SIG-M5 treated with dmso at 0.1 percent for 504 hours (cell line): ENCODE data around the gene DGKZ.

Source experiments
- DNase-seq: peaks from one replicate; lab custom pipeline; 2025; ENCODE audit not compliant: unreplicated experiment; lab: John Stamatoyannopoulos, UW

The DGKZ gene

GRCh38 chr11:46326813-46327416 is 20.3 kb upstream of the DGKZ start:
- no peak for DNase-seq

- no peak for DNase-seq
Observed at GRCh38 chr11:46327829-46328228, 19.4 kb upstream of the DGKZ start.

DNA sequence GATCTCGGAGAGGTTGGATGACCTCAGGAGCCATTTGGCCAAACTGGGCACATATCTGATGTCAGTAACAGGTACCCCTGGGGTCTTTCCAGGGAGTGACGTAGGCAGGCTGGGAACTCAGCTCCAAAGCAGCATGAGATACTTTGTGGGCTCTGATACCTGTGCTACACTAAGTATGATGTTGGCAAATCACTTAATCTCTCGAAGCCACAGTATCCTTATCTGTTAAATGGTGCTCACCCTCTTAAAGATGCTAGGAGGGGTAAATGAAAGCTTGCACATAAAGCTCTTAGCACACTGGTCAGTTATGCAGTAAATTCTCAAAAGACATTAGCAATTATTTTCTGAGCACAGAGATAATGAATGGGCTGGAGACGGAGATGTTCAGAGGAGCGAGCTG is 17.1 kb upstream of the DGKZ start:
- no peak for DNase-seq

DNA sequence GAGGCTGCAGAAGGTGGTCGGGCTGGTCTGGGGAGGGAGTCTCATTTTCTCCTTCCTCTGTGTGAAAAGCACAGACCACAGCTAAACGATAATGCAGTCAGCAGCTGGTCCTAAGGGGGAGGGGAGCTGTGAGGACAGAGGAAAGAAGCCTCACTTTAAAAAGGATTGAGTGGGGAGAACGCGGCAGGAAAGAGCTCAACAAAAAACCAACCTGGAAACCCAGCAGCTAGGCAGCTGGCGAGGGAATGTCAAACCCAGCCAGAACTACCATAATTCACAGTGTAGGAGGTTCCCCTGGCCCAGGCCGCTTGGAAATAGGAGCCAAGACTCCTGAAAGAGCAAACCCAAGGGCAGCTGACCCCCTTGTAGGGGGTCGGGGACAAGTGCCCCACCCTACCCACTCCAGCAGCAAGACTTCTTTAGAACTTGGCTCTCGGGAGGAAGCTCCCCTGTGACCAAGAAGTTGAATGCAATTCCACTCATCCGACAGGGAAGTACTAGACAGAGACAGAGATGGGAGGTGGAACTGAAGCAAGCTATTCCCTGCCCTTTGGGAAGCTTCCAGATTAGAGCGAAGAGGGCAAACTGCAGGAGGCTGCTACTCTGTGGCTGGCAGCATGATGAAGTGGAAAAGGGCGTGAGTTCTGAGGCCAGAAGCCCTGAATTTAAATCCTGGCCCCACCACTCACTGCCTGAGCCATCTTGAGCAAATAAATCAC is 16.5 kb upstream of the DGKZ start:
- no peak for DNase-seq

GRCh38 chr11:46331282-46331984 is 15.8 kb upstream of the DGKZ start:
- DNase-seq: no peak

GRCh38 chr11:46332093-46332567 is 15.1 kb upstream of the DGKZ start:
- DNase-seq: no peak

- DNase-seq: no peak
Observed at GRCh38 chr11:46332568-46333393, 14.5 kb upstream of the DGKZ start.

GRCh38 chr11:46333394-46333947 is 13.8 kb upstream of the DGKZ start:
- DNase-seq: no peak

DNA sequence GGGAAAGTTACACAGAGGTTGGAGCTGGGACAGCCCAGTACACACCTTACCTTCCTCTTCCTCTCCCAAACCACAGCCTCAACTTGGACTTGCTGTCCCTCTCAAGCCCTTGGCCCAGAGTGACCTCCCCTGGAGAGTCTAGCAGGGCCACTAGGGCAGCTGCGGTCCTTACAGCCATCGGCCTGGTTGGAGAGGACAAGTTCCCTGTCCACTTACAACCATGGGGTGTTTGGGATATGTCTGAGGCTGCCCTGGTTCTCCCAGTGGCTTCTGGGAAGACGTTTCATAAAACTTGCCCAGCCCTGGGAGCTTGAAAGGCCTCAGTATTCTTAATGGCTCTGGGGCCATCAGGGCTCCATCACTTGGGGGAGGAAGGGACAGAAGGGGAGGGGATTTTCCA is 13.1 kb upstream of the DGKZ start:
- no peak for DNase-seq

DNA sequence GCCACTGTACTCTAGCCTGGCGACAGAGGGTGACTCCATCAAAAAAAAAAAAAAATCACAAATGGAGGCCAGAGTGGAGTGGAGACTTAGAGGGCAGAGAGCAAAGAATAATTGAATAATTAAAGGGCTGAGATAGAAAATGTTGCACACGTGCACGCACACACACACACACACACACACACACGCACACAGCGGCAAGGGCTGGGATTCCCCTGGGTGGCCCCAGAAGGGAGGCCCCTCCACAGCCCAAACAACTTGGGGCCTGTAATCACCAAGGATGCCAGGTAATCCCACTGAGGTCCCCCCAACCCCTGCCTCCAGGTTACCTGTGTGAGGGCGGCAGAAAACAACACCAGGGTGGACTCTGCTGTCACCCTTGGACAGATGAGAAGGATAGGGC is 12.0 kb upstream of the DGKZ start:
- no peak for DNase-seq

DNA sequence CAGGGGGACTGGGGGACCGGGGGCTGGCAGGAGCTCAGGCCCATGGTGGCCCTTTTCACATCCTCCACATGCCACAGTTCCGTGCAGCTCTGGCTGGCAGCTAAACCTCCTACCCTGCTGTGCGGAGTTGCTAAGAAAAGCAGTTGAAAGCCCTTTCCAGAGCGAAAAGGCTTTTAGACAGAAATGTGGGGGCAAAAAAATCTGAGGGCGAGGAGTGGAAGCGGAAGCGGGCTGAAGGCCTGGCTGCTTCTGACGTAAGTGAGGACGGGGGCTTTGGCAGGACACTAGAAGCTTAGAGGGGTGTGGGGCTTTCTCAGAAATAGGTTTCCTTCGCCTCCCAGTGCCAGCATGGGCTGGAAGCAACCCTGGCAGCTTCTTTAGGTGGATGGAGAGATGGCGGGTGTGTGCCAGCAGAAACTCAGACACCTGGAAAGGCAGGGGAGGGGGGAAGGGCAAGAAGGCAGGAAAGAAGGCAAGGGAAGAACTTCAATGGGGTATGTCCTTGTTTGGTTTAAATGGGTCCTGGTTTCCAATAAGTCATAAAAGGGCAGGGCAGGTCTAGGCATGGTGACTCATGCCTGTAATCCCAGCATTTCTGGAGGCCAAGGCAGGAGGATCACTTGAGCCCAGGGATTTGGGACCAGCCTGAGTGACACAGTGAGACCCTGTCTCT is 11.2 kb upstream of the DGKZ start:
- peak; percentile 73 for DNase-seq

- DNase-seq: peak; percentile 97
Observed at GRCh38 chr11:46336563-46337180, 10.6 kb upstream of the DGKZ start.

DNA sequence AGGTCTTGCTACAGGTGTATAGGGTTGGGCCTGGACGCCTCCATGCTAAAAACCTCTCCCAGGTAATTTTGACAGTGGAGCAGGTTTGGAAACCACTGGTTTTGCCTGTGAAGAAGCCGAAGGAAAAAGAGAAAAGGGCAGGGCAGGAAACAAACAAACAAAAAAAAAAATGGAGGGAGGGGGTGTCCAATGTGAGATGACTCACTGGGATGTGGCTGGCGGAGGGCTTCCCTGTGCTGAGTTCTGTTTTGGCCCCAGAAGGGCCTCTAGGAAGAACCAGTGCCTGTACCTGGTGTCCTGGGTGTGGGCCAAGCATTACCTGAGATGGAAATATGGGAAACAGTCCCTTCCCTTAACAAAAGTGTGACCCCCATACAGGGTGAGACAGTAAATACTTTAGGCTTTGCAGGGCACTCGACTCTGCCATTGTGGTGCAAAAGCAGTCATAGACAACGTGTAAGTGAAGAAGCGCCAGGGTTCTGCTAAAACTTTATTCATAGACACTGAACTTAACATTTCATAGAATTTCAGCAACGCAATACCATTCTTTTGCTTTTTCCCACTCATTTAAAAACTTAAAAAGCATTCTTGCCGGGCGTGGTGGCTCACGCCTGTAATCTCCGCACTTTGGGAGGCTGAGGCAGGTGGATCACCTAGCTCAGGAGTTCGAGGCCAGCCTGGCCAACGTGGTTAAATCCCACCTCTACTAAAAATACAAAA is 9.5 kb upstream of the DGKZ start:
- DNase-seq: no peak

DNA sequence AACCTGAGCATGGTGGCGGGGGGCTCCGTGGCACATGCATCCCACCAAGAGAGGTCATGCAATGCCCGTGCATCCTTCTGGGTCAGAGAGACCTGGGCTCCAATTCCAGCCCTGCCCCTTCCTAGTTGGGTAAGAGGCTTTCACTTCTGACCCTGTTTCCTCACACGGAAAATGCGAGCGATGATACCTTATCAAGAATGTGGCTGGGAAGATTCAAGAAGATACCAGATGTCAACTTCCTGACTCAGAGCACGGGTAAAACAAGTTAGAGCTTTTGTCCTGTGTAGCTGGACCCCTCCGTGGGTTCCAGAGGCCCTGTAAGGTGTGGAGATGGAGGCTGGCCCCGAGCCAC is 8.7 kb upstream of the DGKZ start:
- no peak for DNase-seq

DNA sequence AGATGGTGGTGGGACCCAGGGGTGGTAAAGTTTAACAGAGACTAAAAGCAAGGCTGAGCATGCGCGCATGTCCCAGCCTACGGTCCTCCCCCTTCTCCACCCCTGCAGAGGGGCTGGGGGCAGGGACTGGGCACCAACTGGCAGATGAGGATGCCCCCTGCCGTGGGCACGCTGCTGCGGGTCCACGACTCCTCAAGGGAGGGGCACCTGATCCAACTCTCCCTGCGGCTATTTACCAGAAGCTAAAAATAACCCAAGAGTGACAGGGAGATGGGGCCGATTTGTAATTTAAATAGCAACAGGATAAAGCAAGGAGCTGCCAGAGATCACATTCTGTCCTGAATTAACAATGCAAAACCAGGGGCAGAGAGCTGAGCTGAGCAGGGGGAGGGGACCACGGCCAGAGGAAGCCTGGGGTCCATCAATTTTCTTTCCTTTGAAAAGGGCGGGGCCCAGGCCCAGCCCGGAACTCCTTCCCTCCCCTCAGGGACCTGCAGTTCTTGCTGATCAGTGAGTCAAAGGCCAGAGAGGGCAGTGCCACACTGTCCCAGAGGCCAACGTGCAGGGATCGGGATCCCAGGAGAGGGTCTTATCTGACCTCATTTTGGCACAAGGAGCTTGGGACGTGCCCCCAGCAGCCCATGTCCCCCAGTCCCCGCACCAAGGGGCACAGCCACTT is 8.1 kb upstream of the DGKZ start:
- no peak for DNase-seq

DNA sequence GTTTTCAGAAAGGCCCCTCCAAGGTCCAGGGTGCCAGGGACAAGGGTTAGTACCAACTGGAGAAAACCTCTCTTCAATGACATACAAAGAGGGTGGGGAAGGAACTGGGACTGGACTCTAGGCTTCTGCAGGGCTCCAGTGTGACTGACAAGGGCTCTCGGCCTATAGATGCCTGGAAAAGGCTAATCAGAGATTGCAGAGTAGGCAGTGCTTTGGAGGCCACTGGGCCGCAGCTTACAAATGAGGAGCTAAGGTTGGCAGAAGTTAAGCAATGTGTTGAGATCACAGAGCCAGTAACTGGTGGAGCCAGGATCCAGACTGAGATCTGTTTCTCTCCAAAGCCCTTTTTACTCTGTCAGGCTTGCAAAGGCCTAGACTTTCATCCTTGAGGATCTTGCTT is 7.4 kb upstream of the DGKZ start:
- DNase-seq: no peak

DNA sequence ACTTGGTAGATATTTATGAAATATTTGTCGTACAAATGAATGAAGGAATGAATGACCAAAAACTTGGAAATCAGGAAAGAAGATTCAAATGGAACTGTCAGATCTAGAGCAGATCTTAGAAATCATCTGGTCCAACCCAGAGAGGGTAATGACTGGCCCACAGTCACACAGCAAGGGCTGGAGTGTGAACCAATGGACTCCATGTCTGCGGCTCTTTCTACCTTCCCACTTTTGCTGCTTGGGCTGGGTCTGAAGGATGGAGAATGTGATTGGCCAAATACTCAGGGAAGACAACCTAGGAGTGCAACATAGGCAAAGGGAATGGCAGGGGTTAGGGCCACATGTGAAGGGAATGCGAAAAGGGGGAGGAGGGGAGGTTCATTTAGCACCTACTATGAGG is 5.8 kb upstream of the DGKZ start:
- no peak for DNase-seq

GRCh38 chr11:46342239-46342638 is 5.0 kb upstream of the DGKZ start:
- DNase-seq: peak; percentile 73

GRCh38 chr11:46343520-46343919 is 3.7 kb upstream of the DGKZ start:
- DNase-seq: no peak
